GM18502 (cell line): ENCODE data around the gene CYTIP.
A peak's percentile ranks its signal among the peaks of the same experiment; 100 is the strongest.

Experiments
- ATAC-seq: cut with Tn5 transposase; IDR thresholded peaks from one replicate; pipeline ENCODE4 v1.9.1; 2021; ENCODE audit warnings: mild to moderate bottlenecking; ENCODE audit not compliant: unreplicated experiment, poor library complexity

Gene CYTIP

GRCh38 chr2:157465554-157465953, 21.7 kb upstream of the CYTIP start:
- ATAC-seq = no peak

GRCh38 chr2:157463002-157463401, 19.1 kb upstream of the CYTIP start:
- no peak for ATAC-seq

- ATAC-seq = no peak
Observed at GRCh38 chr2:157460897-157461296, 17.0 kb upstream of the CYTIP start.

GRCh38 chr2:157460384-157460837, 16.5 kb upstream of the CYTIP start:
- ATAC-seq = no peak

GRCh38 chr2:157459486-157459885, 15.6 kb upstream of the CYTIP start:
- ATAC-seq = no peak

GRCh38 chr2:157447741-157448140, 3.9 kb upstream of the CYTIP start:
- ATAC-seq = no peak

GRCh38 chr2:157447031-157447430, 3.1 kb upstream of the CYTIP start:
- ATAC-seq = no peak

- peak; percentile 25 for ATAC-seq
Observed at GRCh38 chr2:157444641-157445040, 752 bp upstream of the CYTIP start.

GRCh38 chr2:157443090-157443489, 799 bp downstream of the CYTIP start:
- ATAC-seq = no peak

- ATAC-seq = no peak
Observed at GRCh38 chr2:157442636-157443035, 1.3 kb downstream of the CYTIP start.

- ATAC-seq = no peak
Observed at GRCh38 chr2:157442191-157442590, 1.7 kb downstream of the CYTIP start.

- ATAC-seq = peak; percentile 37
Observed at GRCh38 chr2:157441072-157441454, 2.8 kb downstream of the CYTIP start.

- ATAC-seq = no peak
Observed at GRCh38 chr2:157440404-157441071, 3.4 kb downstream of the CYTIP start.

- peak; percentile 36 for ATAC-seq
Observed at GRCh38 chr2:157439824-157440186, 4.1 kb downstream of the CYTIP start.

GRCh38 chr2:157438863-157439823, 4.7 kb downstream of the CYTIP start:
- ATAC-seq = peak; percentile 20

- ATAC-seq = no peak
Observed at GRCh38 chr2:157433394-157433793, 10.5 kb downstream of the CYTIP start.

GRCh38 chr2:157432475-157433106, 11.3 kb downstream of the CYTIP start:
- no peak for ATAC-seq

- no peak for ATAC-seq
Observed at GRCh38 chr2:157431176-157431575, 12.7 kb downstream of the CYTIP start.

GRCh38 chr2:157428500-157429175, 15.3 kb downstream of the CYTIP start:
- no peak for ATAC-seq

GRCh38 chr2:157427922-157428303, 16.0 kb downstream of the CYTIP start:
- no peak for ATAC-seq
